Activated T-helper 1 cell treated with anti-CD3 and anti-CD28 coated beads, Interleukin-2, amount 50 U/mL, for 16 hours (primary cell): ENCODE results near the gene SOWAHC.
"Not testable (repeated sequence)": the region's sequence is repeated elsewhere in the genome, so short reads cannot be mapped to it uniquely, and the experiment has no call there.

Experiments
- DNase-seq, 2 donors: peaks; one replicate each; pipeline ENCODE4 v3.0.0-alpha.2; 2020; ENCODE audit warnings: low read depth in 1 of 2, low spot score in 1 of 2

The SOWAHC gene

GRCh38 chr2:109613922-109614714, at the start of gene SOWAHC, which contains the start of gene SEPTIN10:
Gene SOWAHC (plus strand): TSS chr2:109614364. CDS start chr2:109614490, 126 bp downstream.
Gene SEPTIN10 (minus strand): TSS chr2:109613966. CDS start chr2:109613827, 139 bp downstream.
- peak; percentile 52 to 67 for DNase-seq

GRCh38 chr2:109575373-109575772, 38.8 kb upstream of the SOWAHC start:
- no peak for DNase-seq

GRCh38 chr2:109577630-109578029, 36.5 kb upstream of the SOWAHC start:
- DNase-seq, result not testable (repeated sequence)

- no peak for DNase-seq
Measured at GRCh38 chr2:109582928-109583895, 31.0 kb upstream of the SOWAHC start.

GRCh38 chr2:109586687-109587086, 27.5 kb upstream of the SOWAHC start:
- no peak for DNase-seq

GRCh38 chr2:109591206-109591605, 23.0 kb upstream of the SOWAHC start:
- no peak for DNase-seq

GRCh38 chr2:109592905-109593304, 21.3 kb upstream of the SOWAHC start:
- DNase-seq, result no peak

GRCh38 chr2:109594246-109594885, 19.8 kb upstream of the SOWAHC start:
- DNase-seq, result no peak

GRCh38 chr2:109595644-109596043, 18.5 kb upstream of the SOWAHC start:
- no peak for DNase-seq

- DNase-seq, result no peak
Measured at GRCh38 chr2:109597283-109597682, 16.9 kb upstream of the SOWAHC start.

- DNase-seq, result no peak
Measured at GRCh38 chr2:109601783-109602182, 12.4 kb upstream of the SOWAHC start.

- DNase-seq, result no peak
Measured at GRCh38 chr2:109602617-109603188, 11.5 kb upstream of the SOWAHC start.

- DNase-seq, result no peak
Measured at GRCh38 chr2:109604597-109604996, 9.6 kb upstream of the SOWAHC start.

GRCh38 chr2:109607766-109608165, 6.4 kb upstream of the SOWAHC start:
- DNase-seq, result no peak

- no peak for DNase-seq
Measured at GRCh38 chr2:109609352-109610024, 4.7 kb upstream of the SOWAHC start.

- DNase-seq, result no peak
Measured at GRCh38 chr2:109611467-109612095, 2.6 kb upstream of the SOWAHC start.

GRCh38 chr2:109613081-109613921, 863 bp upstream of the SOWAHC start:
- peak in 1 of 2 donors; percentile 4 for DNase-seq

GRCh38 chr2:109614715-109615636, 812 bp downstream of the SOWAHC start:
- DNase-seq, result no peak
